IMR-90 (cell line): ENCODE results near the gene WFDC10B. TPM values are rescaled to one million over a fixed set of nuclear protein-coding genes. Genes with fewer than 3 reads are reported as not detected.

Experiments used
- ATAC-seq: fragments of 200-7000 bp; cut with Tn5 transposase; 2 replicates; pipeline ENCODE4 v1.9.1; 2020; ENCODE audit warnings: low read depth, mild to moderate bottlenecking, moderate library complexity
- BruUV-seq: library from RNA; stranded (reverse); fragments of 400-500 nt; replicated peaks from 2 replicates; lab custom pipeline; 2021; lab: Mats Ljungman, UMichigan
- CTCF ChIA-PET: fragments of 300-600 bp; formaldehyde crosslinking; extraction: SDS; loops from one replicate; lab custom pipeline; 2021; ENCODE audit warnings: antibody characterized with exemption; lab: Yijun Ruan, JAX
- POLR2A ChIA-PET: fragments of 300-600 bp; sonication (Branson Sonifier 250); formaldehyde crosslinking; loops from one replicate; lab custom pipeline; 2022; ENCODE audit warnings: antibody characterized with exemption; ENCODE audit not compliant: unreplicated experiment; lab: Charles Lee
- DNase-seq: peaks from one replicate; pipeline ENCODE4 v3.0.0; 2013
- H2AFZ ChIP-seq: replicated peaks from 2 replicates; pipeline ENCODE3; 2013; ENCODE audit warnings: low read length, mild to moderate bottlenecking; ENCODE audit not compliant: poor library complexity
- H2AK5ac ChIP-seq: 2 replicates; pipeline ENCODE4 v1.6.1; 2013; ENCODE audit warnings: low read depth, low read length, inconsistent platforms
- H2AK9ac ChIP-seq: replicated peaks from 2 replicates; pipeline ENCODE3; 2013; ENCODE audit warnings: mild to moderate bottlenecking, low read depth, low read length, moderate library complexity; ENCODE audit not compliant: poor library complexity
- H2BK120ac ChIP-seq: 2 replicates; pipeline ENCODE4 v1.6.1; 2013; ENCODE audit warnings: low read depth, low read length, inconsistent platforms
- H2BK15ac ChIP-seq: 3 replicates; pipeline ENCODE4 v1.6.1; 2013; ENCODE audit warnings: low read depth, low read length, inconsistent platforms
- H2BK20ac ChIP-seq: 2 replicates; pipeline ENCODE4 v1.6.1; 2013; ENCODE audit warnings: low read depth, mild to moderate bottlenecking, inconsistent platforms, low read length, moderate library complexity
- H2BK5ac ChIP-seq: 2 replicates; pipeline ENCODE4 v1.6.1; 2013; ENCODE audit warnings: mild to moderate bottlenecking, low read depth, low read length, inconsistent platforms; ENCODE audit not compliant: poor library complexity, severe bottlenecking
- H3K14ac ChIP-seq: replicated peaks from 2 replicates; pipeline ENCODE4 v1.6.1; 2013; ENCODE audit warnings: low read depth, low read length, inconsistent platforms
- H3K18ac ChIP-seq: 2 replicates; pipeline ENCODE4 v1.6.1; 2013; ENCODE audit warnings: low read depth, low read length, control low read depth
- H3K23ac ChIP-seq: 2 replicates; pipeline ENCODE4 v1.6.1; 2013; ENCODE audit warnings: low read depth, low read length, inconsistent platforms
- H3K27ac ChIP-seq: 2 replicates; pipeline ENCODE4 v1.5.1; 2013; ENCODE audit warnings: mild to moderate bottlenecking, control low read depth, low read length; ENCODE audit not compliant: insufficient read depth
- H3K27me3 ChIP-seq: 2 replicates; pipeline ENCODE4 v1.6.1; 2013; ENCODE audit warnings: low read length; ENCODE audit not compliant: control insufficient read depth, insufficient read depth
- H3K36me3 ChIP-seq: 2 replicates; pipeline ENCODE4 v1.6.1; 2013; ENCODE audit warnings: low read length, mixed read lengths; ENCODE audit not compliant: control insufficient read depth, insufficient read depth
- H3K4ac ChIP-seq: 2 replicates; pipeline ENCODE4 v1.6.1; 2013; ENCODE audit warnings: low read depth, low read length, inconsistent platforms
- H3K4me1 ChIP-seq: 2 replicates; pipeline ENCODE4 v1.6.1; 2013; ENCODE audit warnings: low read length, mixed read lengths; ENCODE audit not compliant: control insufficient read depth, insufficient read depth
- H3K4me2 ChIP-seq: 2 replicates; pipeline ENCODE4 v1.6.1; 2013; ENCODE audit warnings: low read depth, mild to moderate bottlenecking, control low read depth, low read length, moderate library complexity
- H3K4me3 ChIP-seq: 2 replicates; pipeline ENCODE4 v1.5.1; 2013; ENCODE audit warnings: low read depth, mild to moderate bottlenecking, control low read depth, low read length, moderate library complexity; ENCODE audit not compliant: insufficient read depth
- H3K56ac ChIP-seq: 2 replicates; pipeline ENCODE4 v1.6.1; 2013; ENCODE audit warnings: low read length, inconsistent platforms; ENCODE audit not compliant: insufficient read depth; ENCODE audit errors: extremely low read depth
- H3K79me1 ChIP-seq, 2 experiments: 2 replicates each; pipeline ENCODE4 v1.6.1; 2013; ENCODE audit warnings: low read length in 2 of 2, inconsistent platforms in 1 of 2, low read depth in 1 of 2
- H3K9ac ChIP-seq: 2 replicates; pipeline ENCODE4 v1.6.1; 2013; ENCODE audit warnings: low read depth, low read length, control low read depth
- H3K9me1 ChIP-seq: 2 replicates; pipeline ENCODE4 v1.6.1; 2013; ENCODE audit warnings: low read length, inconsistent platforms; ENCODE audit not compliant: insufficient read depth
- H3K9me3 ChIP-seq: 2 replicates; pipeline ENCODE4 v1.6.1; 2013; ENCODE audit warnings: low read length; ENCODE audit not compliant: control insufficient read depth, insufficient read depth
- H4K20me1 ChIP-seq: 2 replicates; pipeline ENCODE4 v1.6.1; 2013; ENCODE audit warnings: low read length, inconsistent platforms; ENCODE audit not compliant: insufficient read depth
- H4K5ac ChIP-seq: 2 replicates; pipeline ENCODE4 v1.6.1; 2013; ENCODE audit warnings: mild to moderate bottlenecking, low read depth, low read length, control low read depth
- H4K8ac ChIP-seq, 2 experiments: 2 replicates each; pipeline ENCODE4 v1.6.1; 2013; ENCODE audit warnings: low read depth in 2 of 2, low read length in 2 of 2, control low read depth in 1 of 2, inconsistent platforms in 1 of 2
- H4K91ac ChIP-seq: 2 replicates; pipeline ENCODE4 v1.6.1; 2013; ENCODE audit warnings: low read depth, low read length, inconsistent platforms; ENCODE audit not compliant: insufficient read depth
- CEBPB ChIP-seq: IDR thresholded peaks from 2 replicates; pipeline ENCODE4 v1.6.1; 2012; ENCODE audit warnings: low read depth, low read length, improper control_type of control experiment
- CHD1 ChIP-seq: IDR thresholded peaks from 2 replicates; pipeline ENCODE4 v1.6.1; 2012; ENCODE audit warnings: low read depth, low read length, improper control_type of control experiment
- WGBS, 2 experiments: methylation state at CpG; one replicate each; pipeline versions ENCODE4 v1.1.5 to v1.1.7; 2013; ENCODE audit warnings: missing lambda C conversion rate in 2 of 2; ENCODE audit not compliant: insufficient read length in 1 of 2; ENCODE audit errors: extremely low coverage in 2 of 2; 5-methylcytosine and 5-hydroxymethylcytosine counted together
- dilution Hi-C: fragments of 300-500 bp; cut with HindIII; formaldehyde crosslinking; loops from one replicate; pipeline ENCODE4 v1.14.3; 2018; ENCODE audit warnings: low sequenced_read_pairs; ENCODE audit not compliant: unreplicated experiment
- in situ Hi-C: fragments of 300-500 bp; cut with MboI; formaldehyde crosslinking; loops from 3 replicates; pipeline ENCODE4 v1.14.3; 2019; ENCODE audit warnings: low sequenced_read_pairs, inconsistent platforms, mixed read lengths
- intact Hi-C: fragments of 100-400 bp; cut with micrococcal nuclease; formaldehyde crosslinking; loops from 2 replicates; pipeline ENCODE4 v1.10.0; 2022
- polyA plus RNA-seq, 3 experiments: library from polyadenylated mRNA; depleted of rRNA; stranded (reverse); fragments of >200 nt; gene quantifications; 2 replicates each; pipeline ENCODE4 v1.2.3, GENCODE V29; 2012; ENCODE audit warnings: low replicate concordance in 1 of 3
- total RNA-seq: library from RNA; depleted of rRNA; stranded (reverse); fragments of >200 nt; gene quantifications from 2 replicates; pipeline ENCODE4 v1.2.3, GENCODE V29; 2012

WFDC10B gene
- total and polyA plus RNA-seq, 2 of the 4 experiments (the other 2 are of a cell fraction): not detected

DNA sequence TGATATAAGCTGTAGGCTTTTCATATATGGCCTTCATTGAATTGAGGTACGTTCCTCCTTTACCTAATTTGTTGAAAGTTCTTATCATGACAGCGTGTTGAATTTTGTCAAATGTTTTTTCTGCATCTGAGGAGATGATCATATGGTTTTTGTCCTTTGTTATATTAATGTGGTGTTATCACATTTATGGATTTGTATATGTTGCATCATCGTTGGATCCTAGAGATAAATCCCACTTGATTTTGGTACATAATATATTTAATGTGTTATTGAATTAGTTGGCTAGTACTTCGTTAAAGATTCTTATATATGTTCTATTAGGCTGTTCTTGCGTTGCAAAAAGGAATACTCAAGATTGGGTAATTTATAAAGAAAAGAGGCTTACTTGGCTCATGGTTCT lies 65.1 kb downstream of the WFDC10B start:
- Histone ChIP-seq H3K27me3 (no peaks in the 10 kb centered on the region), H3K9me3 (no peaks in the 10 kb centered on the region), H3K27ac (no peak overlapping the region), H3K18ac (no peak overlapping the region), H2BK5ac (no peak overlapping the region), H2AFZ (no peak overlapping the region), H2AK9ac (no peak overlapping the region), H4K91ac (no peak overlapping the region), H2BK20ac (no peak overlapping the region), H2AK5ac (no peak overlapping the region), H2BK15ac (no peak overlapping the region), H3K4me3 (no peak overlapping the region), H3K9me1 (no peaks in the 10 kb centered on the region), H3K4me1 (no peaks in the 10 kb centered on the region), H3K56ac (no peak overlapping the region), H3K4me2 (no peak overlapping the region), H3K14ac (no peak overlapping the region), H4K8ac (no peak overlapping the region), H3K36me3 (no peaks in the 10 kb centered on the region), H2BK120ac (no peak overlapping the region), H4K20me1 (no peaks in the 10 kb centered on the region), H3K4ac (no peak overlapping the region), H3K23ac (no peak overlapping the region), H3K79me1 (no peaks in the 10 kb centered on the region), H3K9ac (no peak overlapping the region), H4K5ac (no peak overlapping the region)
- CTCF ChIA-PET: interaction anchor here (1.2 kb wide), 1 partner anchor 10 kb away, joined by 3 read pairs; the partner anchor contains the start of gene WFDC10A
- in situ Hi-C loops: no loop called here
- POLR2A ChIA-PET: no interaction called here
- no peak for ATAC-seq
- intact Hi-C loops: no loop called here
- WGBS, 2 experiments: 35% methylated on average over 2 of the region's 5 CpGs; no CpG with 5 or more reads in 1 of the 2 experiments
- no peak for DNase-seq
- BruUV-seq: no TSS peak
- dilution Hi-C loops: no loop called here
- TF ChIP-seq CHD1 (no peak), CEBPB (peak; percentile 46; the same call in 1 of the 2 replicates)
